HG02885 (cell line): ENCODE data around the gene RAPGEF2.
"Not testable (repeated sequence)": the region's sequence is repeated elsewhere in the genome, so short reads cannot be mapped to it uniquely, and the experiment has no call there.

Source experiments
- ATAC-seq: cut with Tn5 transposase; IDR thresholded peaks from one replicate; pipeline ENCODE4 v1.9.1; 2021; ENCODE audit warnings: mild to moderate bottlenecking; ENCODE audit not compliant: unreplicated experiment, poor library complexity

The RAPGEF2 gene

GRCh38 chr4:159293811-159294515, 191.1 kb downstream of the RAPGEF2 start:
- ATAC-seq = no peak

DNA sequence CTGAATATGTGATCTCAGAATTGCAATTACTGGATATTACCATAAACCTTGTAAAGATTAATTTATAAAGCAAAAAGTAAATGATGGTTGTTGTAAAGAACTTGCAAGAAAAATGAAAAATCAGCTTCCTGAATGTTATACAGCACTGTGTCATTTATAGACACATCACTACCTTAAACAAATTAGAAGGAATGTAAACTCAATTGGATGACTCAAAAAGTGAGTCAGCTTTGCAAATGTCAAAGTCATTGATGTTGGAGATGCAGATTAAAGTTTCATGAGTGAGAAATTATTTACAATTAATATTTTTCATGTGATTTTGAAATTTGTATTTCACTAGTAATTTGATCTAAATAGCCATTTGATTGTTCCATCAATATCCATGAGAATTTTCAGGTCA, 193.2 kb downstream of the RAPGEF2 start:
- ATAC-seq = peak; percentile 30

DNA sequence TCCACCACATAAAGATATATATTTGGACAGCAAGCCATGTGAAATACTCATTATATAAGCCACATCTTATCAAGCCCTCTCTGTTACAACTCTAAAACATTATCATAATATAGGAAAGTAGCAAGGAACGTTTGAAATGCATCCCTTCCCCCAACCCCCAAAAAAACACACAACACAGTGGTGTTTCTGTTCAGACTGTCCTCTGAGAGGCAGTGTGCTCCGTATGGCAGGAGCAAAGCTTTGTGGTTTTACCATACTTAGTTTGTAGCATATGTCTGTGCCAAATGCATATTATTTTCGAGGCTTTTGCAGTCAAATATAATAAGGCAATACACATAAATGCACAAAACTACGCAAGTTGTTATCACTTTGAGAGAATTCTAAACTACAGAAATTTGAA, 194.2 kb downstream of the RAPGEF2 start:
- no peak for ATAC-seq

- ATAC-seq = peak; percentile 81
Observed at GRCh38 chr4:159298502-159298901, 195.6 kb downstream of the RAPGEF2 start.

GRCh38 chr4:159303435-159303834, 200.6 kb downstream of the RAPGEF2 start:
- no peak for ATAC-seq

GRCh38 chr4:159305129-159305528, 202.2 kb downstream of the RAPGEF2 start:
- no peak for ATAC-seq

GRCh38 chr4:159307929-159308328, 205.1 kb downstream of the RAPGEF2 start:
- ATAC-seq = no peak

DNA sequence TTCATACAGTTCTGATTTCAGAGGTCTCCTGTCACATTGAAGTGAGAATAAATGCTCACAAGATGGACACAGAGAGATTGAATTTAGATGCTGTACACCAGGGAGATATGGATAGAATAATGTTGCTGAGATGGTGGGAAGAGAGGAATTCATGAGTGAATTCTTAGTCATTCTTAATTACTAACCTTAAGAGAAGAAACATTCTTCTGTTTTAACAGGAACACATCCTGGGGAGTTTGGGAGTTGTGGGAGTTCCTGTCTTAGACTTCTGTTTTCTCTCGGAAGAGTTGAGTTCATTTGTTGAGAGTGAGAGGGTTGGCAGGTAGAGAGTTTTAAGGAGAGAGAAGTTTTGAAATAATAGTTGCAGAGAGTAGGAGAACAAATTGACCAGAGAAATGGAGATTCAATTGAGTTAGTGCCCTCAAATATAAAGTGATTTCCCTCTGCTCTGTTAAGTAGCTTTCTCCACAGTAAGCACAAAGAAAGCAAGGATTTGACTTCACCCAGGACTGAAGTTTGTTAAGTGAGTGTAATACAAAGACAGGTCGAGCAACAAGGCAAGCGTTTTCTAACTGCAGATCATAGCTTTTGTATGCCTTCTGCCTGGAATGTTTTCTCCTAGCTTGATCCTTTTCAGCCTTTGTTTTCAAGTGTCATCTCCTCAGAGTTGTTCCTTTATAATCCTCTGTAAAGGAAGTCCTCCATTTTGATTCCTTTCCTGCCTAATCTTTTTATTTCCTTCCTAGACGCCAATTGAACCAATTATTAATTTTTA, 205.9 kb downstream of the RAPGEF2 start:
- ATAC-seq = no peak

DNA sequence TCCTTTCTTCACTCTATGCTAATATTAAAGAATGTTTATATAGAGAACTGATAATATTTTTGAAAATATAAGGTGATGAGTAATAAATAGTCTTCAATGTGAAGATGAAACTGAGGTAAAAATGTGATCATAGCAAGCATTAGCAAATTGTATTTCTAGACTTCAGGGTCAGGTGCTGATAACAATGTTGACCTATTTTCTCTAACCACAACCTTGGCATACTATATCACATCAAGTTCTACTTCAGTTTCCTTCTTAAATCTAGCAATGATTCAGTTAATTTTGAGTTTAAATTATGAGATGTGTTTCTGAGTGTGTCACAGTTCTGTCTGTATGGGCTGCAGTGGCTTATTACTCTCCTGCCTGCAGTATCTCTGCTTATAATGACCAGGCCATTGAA, 209.4 kb downstream of the RAPGEF2 start:
- no peak for ATAC-seq

DNA sequence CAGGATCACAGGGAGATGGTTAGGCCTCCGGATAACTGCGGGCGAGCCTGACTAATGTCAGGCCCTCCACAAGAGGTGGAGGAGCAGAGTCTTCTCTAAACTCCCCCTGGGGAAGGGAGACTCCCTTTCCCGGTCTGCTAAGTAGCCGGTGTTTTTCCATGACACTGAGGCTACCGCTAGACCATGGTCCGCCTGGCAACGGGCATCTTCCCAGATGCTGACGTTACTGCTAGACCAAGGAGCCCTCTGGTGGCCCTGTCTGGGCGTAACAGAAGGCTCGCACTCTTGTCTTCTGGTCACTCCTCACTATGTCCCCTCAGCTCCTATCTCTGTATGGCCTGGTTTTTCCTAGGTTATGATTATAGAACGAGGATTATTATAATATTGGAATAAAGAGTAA, 213.0 kb downstream of the RAPGEF2 start:
- not testable (repeated sequence) for ATAC-seq

DNA sequence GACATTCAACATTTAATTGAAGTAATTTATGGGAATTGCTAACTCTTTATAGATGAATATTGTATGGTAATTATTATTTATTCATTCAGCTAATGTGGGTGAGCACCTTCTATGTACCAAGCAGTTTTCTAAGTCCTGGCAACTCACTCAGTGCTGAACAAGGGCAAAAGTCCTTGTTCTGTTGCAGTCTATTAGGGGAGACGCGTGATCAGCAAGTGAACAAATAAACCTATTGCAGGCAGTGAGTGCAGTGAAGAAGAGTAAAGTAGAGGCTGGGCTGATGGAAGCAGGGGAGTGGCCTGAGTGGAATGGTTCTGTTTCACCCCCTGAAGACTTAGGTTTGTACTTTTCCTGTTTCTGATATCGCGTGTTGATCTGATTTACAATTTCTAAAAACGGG, 214.3 kb downstream of the RAPGEF2 start:
- ATAC-seq = no peak

DNA sequence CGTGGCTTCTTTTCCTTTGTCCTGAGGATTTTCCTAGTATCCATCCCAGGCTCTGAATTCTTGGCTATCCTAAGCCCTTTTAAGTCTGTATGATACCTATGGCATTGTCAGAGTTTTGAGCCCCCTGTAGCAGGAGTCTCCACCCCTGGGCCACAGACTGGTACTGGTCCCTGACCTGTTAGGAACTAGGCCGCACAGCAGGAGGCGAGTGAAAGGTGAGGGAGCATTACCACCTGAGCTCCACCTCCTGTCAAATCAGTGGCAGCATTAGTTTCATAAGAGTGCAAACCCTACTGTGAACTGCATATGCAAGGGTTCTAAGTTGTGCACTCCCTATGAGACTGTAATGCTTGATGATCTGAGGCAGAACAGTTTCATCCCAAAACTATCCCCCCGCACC, 216.1 kb downstream of the RAPGEF2 start:
- ATAC-seq = no peak

GRCh38 chr4:159326480-159326879, 223.6 kb downstream of the RAPGEF2 start:
- ATAC-seq = no peak

- no peak for ATAC-seq
Observed at GRCh38 chr4:159328766-159329165, 225.9 kb downstream of the RAPGEF2 start.

DNA sequence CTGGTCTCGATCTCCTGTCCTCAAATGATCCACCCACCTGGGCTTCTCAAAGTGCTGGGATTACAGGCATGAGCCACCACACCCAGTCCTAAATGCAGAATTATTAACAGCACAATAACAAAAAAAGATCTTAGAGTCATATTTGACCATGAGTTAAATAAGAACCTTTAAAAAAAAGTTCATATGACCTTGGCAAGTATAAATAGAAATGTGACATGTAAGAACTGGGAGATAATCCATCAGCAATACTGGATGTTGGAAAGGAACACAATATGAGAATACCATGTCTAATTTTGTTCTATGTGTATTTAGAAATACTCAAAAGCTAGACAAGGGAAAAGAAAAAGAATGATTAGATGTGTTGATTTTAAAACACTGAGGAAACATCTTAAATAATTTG, 231.6 kb downstream of the RAPGEF2 start:
- ATAC-seq = no peak

DNA sequence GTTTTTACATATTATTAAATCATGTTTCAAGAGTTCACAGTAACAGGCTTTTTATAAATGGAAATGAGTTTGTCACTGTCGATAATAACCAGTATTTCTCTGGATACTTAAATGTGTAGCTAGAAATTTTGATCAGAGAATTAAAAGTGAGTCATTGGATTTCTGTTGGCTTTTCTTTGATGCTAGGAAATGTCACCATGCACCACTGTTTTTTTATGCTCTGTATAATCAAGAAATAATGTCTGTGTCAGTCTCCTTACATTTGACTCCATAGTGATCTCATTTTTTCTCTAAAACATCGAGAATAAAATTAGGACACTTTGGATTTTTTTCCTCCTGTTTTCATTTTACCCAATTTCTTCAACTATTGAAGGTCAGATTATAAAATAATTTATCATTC, 234.2 kb downstream of the RAPGEF2 start:
- ATAC-seq = no peak

DNA sequence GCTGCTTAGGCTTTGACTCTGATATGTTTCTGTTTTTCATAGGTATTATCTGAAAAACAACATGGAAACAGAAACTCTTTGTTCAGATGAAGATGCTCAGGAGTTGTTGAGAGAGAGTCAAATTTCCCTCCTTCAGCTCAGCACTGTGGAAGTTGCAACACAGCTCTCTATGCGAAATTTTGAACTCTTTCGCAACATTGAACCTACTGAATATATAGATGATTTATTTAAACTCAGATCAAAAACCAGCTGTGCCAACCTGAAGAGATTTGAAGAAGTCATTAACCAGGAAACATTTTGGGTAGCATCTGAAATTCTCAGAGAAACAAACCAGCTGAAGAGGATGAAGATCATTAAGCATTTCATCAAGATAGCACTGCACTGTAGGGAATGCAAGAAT, 238.6 kb downstream of the RAPGEF2 start:
- ATAC-seq = no peak

- ATAC-seq = no peak
Observed at GRCh38 chr4:159342374-159342773, 239.5 kb downstream of the RAPGEF2 start.

- no peak for ATAC-seq
Observed at GRCh38 chr4:159343116-159343515, 240.2 kb downstream of the RAPGEF2 start.

- no peak for ATAC-seq
Observed at GRCh38 chr4:159344877-159345276, 242.0 kb downstream of the RAPGEF2 start.

DNA sequence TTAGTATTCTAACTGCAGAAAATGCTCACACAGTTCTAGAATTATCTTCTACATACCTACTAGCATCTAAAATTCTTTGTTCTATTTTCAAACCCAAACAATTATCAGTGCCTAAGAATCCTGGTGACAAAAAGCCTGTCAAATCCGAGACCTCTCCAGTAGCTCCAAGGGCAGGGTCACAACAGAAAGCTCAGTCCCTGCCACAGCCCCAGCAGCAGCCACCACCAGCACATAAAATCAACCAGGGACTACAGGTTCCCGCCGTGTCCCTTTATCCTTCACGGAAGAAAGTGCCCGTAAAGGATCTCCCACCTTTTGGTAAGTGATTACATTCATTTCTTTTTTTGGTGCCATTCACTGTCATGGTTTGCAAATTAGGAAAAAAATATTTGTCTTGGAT, 243.8 kb downstream of the RAPGEF2 start:
- ATAC-seq = no peak

DNA sequence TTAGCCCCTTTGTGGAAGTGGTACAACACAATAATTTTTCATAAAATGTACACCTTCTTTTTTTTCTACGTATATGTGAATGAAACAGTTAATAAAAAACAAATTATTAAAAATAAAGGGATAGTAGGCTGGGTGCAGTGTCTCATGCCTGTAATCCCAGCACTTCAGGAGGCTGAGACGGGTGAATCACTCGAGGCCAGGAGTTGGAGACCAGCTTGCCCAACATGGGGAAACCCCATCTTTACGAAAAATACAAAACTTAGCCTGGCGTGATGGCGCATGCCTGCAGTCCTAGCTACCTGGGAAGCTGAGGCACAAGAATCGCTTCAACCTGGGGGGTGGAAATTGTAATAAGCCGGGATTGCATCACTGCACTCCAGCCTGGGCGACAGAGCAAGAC, 244.9 kb downstream of the RAPGEF2 start:
- no peak for ATAC-seq
